OCI-LY7 (cell line): Measurements from ENCODE around the gene FAR1. TPM values are rescaled to one million over a fixed set of nuclear protein-coding genes. Genes with fewer than 3 reads are reported as not detected.

ENCODE experiments used
- BruUV-seq: library from RNA; stranded (reverse); fragments of 400-500 nt; replicated peaks from 2 replicates; lab custom pipeline; 2021; lab: Mats Ljungman, UMichigan
- CTCF ChIA-PET: fragments of 300-600 bp; sonication (Branson Sonifier 250); formaldehyde crosslinking; loops from one replicate; lab custom pipeline; 2022; ENCODE audit warnings: antibody characterized with exemption; ENCODE audit not compliant: unreplicated experiment; lab: Charles Lee
- POLR2A ChIA-PET: fragments of 300-600 bp; sonication (Branson Sonifier 250); formaldehyde crosslinking; loops from one replicate; lab custom pipeline; 2022; ENCODE audit warnings: antibody characterized with exemption; lab: Charles Lee
- DNase-seq: peaks from one replicate; pipeline ENCODE4 v3.0.0-alpha.2; 2015; ENCODE audit warnings: low spot score
- H2AFZ ChIP-seq: fragments of 200-600 bp; sonication (generic), shearing (Covaris generic); 2 replicates; pipeline ENCODE4 v1.6.1; 2014; ENCODE audit warnings: mild to moderate bottlenecking, antibody characterized with exemption, low read length, moderate library complexity
- H3K27ac ChIP-seq: fragments of 200-600 bp; sonication (generic); 2 replicates; pipeline ENCODE4 v1.5.1; 2014; ENCODE audit warnings: mixed run types, low read depth, mild to moderate bottlenecking, moderate library complexity, low read length, inconsistent platforms; ENCODE audit not compliant: poor library complexity, severe bottlenecking
- H3K36me3 ChIP-seq: fragments of 200-600 bp; sonication (generic); 2 replicates; pipeline ENCODE4 v1.6.1; 2014; ENCODE audit warnings: mild to moderate bottlenecking, antibody characterized with exemption, low read length, moderate library complexity, mixed read lengths; ENCODE audit not compliant: insufficient read depth
- H3K4me1 ChIP-seq: fragments of 200-600 bp; sonication (generic); 2 replicates; pipeline ENCODE4 v1.5.1; 2014; ENCODE audit warnings: mild to moderate bottlenecking, low read length; ENCODE audit not compliant: insufficient read depth, poor library complexity, severe bottlenecking
- H3K4me2 ChIP-seq: fragments of 200-600 bp; sonication (generic); 2 replicates; pipeline ENCODE4 v1.6.1; 2014; ENCODE audit warnings: mild to moderate bottlenecking, low read length
- H3K4me3 ChIP-seq: fragments of 200-600 bp; sonication (generic); 2 replicates; pipeline ENCODE4 v1.5.1; 2014; ENCODE audit warnings: mild to moderate bottlenecking, low read depth, low read length; ENCODE audit not compliant: poor library complexity, severe bottlenecking
- H3K79me2 ChIP-seq: fragments of 200-600 bp; sonication (generic); 2 replicates; pipeline ENCODE4 v1.6.1; 2016; ENCODE audit warnings: low read depth, mild to moderate bottlenecking, low read length, moderate library complexity, mixed read lengths; ENCODE audit not compliant: insufficient read depth
- H3K9me2 ChIP-seq: fragments of 200-600 bp; sonication (generic); 2 replicates; pipeline ENCODE4 v1.6.1; 2016; ENCODE audit warnings: mild to moderate bottlenecking, low read length, mixed read lengths; ENCODE audit not compliant: insufficient read depth
- H3K9me3 ChIP-seq: fragments of 200-600 bp; sonication (generic); 2 replicates; pipeline ENCODE4 v1.6.1; 2014; ENCODE audit warnings: mild to moderate bottlenecking, mixed run types, low read length, mixed read lengths
- H4K20me1 ChIP-seq: fragments of 200-600 bp; sonication (generic); 2 replicates; pipeline ENCODE4 v1.6.1; 2014; ENCODE audit warnings: mild to moderate bottlenecking, antibody characterized with exemption, low read length, moderate library complexity, mixed read lengths; ENCODE audit not compliant: insufficient read depth
- CTCF ChIP-seq: fragments of 200-600 bp; sonication (generic); conservative IDR thresholded peaks from 2 replicates; pipeline ENCODE4 v1.5.1; 2014; ENCODE audit warnings: mild to moderate bottlenecking, antibody characterized with exemption, low read length, moderate library complexity, mixed read lengths
- EZH2phosphoT487 ChIP-seq: fragments of 200-600 bp; sonication (generic); IDR thresholded peaks from 2 replicates; pipeline ENCODE4 v1.6.1; 2018; ENCODE audit warnings: low read depth, borderline replicate concordance, mild to moderate bottlenecking, mixed run types, antibody characterized with exemption, low read length, moderate library complexity, mixed read lengths
- intact Hi-C: fragments of 100-400 bp; cut with micrococcal nuclease; formaldehyde crosslinking; loops from one replicate; pipeline ENCODE4 v1.10.0; 2022; ENCODE audit not compliant: unreplicated experiment
- total RNA-seq, 2 experiments: library from RNA; depleted of rRNA in 1 of 2; stranded (reverse); fragments of >200 nt in 1 of 2; shearing (Covaris generic) in 1 of 2; gene quantifications; 2 replicates each; pipeline ENCODE4 v1.2.3, GENCODE V29; 2014 to 2022

The FAR1 gene
- total RNA-seq, 2 experiments from 2014 or later, result 52.1 to 87.7 TPM

- ChIA-PET CTCF (no interaction called here), POLR2A (no interaction called here)
- H3K36me3 ChIP-seq, result no peaks in the 10 kb centered on the region
- no peak overlapping the region for H2AFZ ChIP-seq
- no peak overlapping the region for H3K4me2 ChIP-seq
- TF ChIP-seq EZH2phosphoT487 (no peak), CTCF (no peak)
- no peak for DNase-seq
- no peak overlapping the region for H3K4me3 ChIP-seq
- no peaks in the 10 kb centered on the region for H3K9me3 ChIP-seq
- H3K27ac ChIP-seq, result no peak overlapping the region
- intact Hi-C loops, result no loop called here
- H4K20me1 ChIP-seq, result no peaks in the 10 kb centered on the region
- no peaks in the 10 kb centered on the region for H3K9me2 ChIP-seq
- no peaks in the 10 kb centered on the region for H3K79me2 ChIP-seq
- BruUV-seq, result no TSS peak
- H3K4me1 ChIP-seq, result no peaks in the 10 kb centered on the region
These were observed 31.1 kb upstream of the FAR1 start for GRCh38 chr11:13637125-13638069.

- intact Hi-C loops, result no loop called here
- no peak overlapping the region for H3K4me2 ChIP-seq
- H3K36me3 ChIP-seq, result no peaks in the 10 kb centered on the region
- BruUV-seq, result no TSS peak
- H3K9me2 ChIP-seq, result no peaks in the 10 kb centered on the region
- no peak overlapping the region for H3K27ac ChIP-seq
- DNase-seq, result no peak
- ChIA-PET CTCF (no interaction called here), POLR2A (interaction anchor here (0.6 kb wide), 1 partner anchor 62 kb away, joined by 3 read pairs; no protein-coding TSS in a partner anchor)
- no peak overlapping the region for H2AFZ ChIP-seq
- H3K9me3 ChIP-seq, result no peaks in the 10 kb centered on the region
- H3K4me3 ChIP-seq, result no peak overlapping the region
- H3K4me1 ChIP-seq, result no peaks in the 10 kb centered on the region
- no peaks in the 10 kb centered on the region for H4K20me1 ChIP-seq
- no peak for TF ChIP-seq CTCF
- TF ChIP-seq EZH2phosphoT487, result no peak
- H3K79me2 ChIP-seq, result no peaks in the 10 kb centered on the region
These were observed 30.0 kb upstream of the FAR1 start for GRCh38 chr11:13638422-13638821.
